HEK293 (cell line): ENCODE measurements around the gene PHLDB1.
A peak's percentile ranks its signal among the peaks of the same experiment; 100 is the strongest.

Experiments used
- CTCF ChIA-PET: fragments of 350-600 bp; formaldehyde crosslinking; extraction: SDS; loops from one replicate; lab custom pipeline; 2021; ENCODE audit warnings: antibody characterized with exemption; lab: Yijun Ruan, JAX
- POLR2A ChIA-PET: fragments of 300-600 bp; formaldehyde crosslinking; extraction: SDS; loops from one replicate; lab custom pipeline; 2020; ENCODE audit warnings: antibody characterized with exemption, inconsistent platforms; lab: Yijun Ruan, JAX
- H3K27ac ChIP-seq: fragments of 200-500 bp; sonication (Bioruptor generic); 2 replicates; pipeline ENCODE4 v1.5.1; 2014; ENCODE audit warnings: low read depth, low read length, control low read depth, inconsistent platforms; ENCODE audit errors: extremely low read depth
- H3K36me3 ChIP-seq, 2 experiments: fragments of 200-500 bp in 1 of 2; sonication (Bioruptor generic) in 1 of 2; 1 replicate in 1 of 2; 2 replicates in 1 of 2; pipeline ENCODE4 v1.5.1; 2014 to 2017; ENCODE audit warnings: inconsistent platforms in 2 of 2, low read length in 2 of 2; ENCODE audit not compliant: control insufficient read depth in 2 of 2, insufficient read depth in 1 of 2
- H3K4me1 ChIP-seq: fragments of 200-500 bp; sonication (Bioruptor generic); 2 replicates; pipeline ENCODE4 v1.5.1; 2014; ENCODE audit warnings: mild to moderate bottlenecking, low read length, inconsistent platforms; ENCODE audit not compliant: control insufficient read depth, insufficient read depth
- H3K4me3 ChIP-seq: 2 replicates; pipeline ENCODE4 v1.5.1; 2011; ENCODE audit warnings: low read depth, mild to moderate bottlenecking, control low read depth, low read length, moderate library complexity
- H3K9me3 ChIP-seq: fragments of 200-500 bp; sonication (Bioruptor generic); 2 replicates; pipeline ENCODE4 v1.5.1; 2014; ENCODE audit warnings: low read depth, low read length, inconsistent platforms; ENCODE audit not compliant: control insufficient read depth, insufficient read depth
- KLF10 ChIP-seq: fragments of 450-650 bp; IDR thresholded peaks from 2 replicates; pipeline ENCODE4 v1.5.1; 2018; ENCODE audit warnings: missing biosample characterization, mild to moderate bottlenecking, missing genetic modification characterization
- KLF9 ChIP-seq: fragments of 450-650 bp; formaldehyde crosslinking; IDR thresholded peaks from 2 replicates; pipeline ENCODE4 v1.5.1; 2016; ENCODE audit warnings: missing biosample characterization, missing genetic modification characterization, low read depth
- TRIM28 ChIP-seq: IDR thresholded peaks from 2 replicates; pipeline ENCODE4 v1.6.1; 2011; ENCODE audit warnings: low read length, control low read depth, borderline replicate concordance
- YY1 ChIP-seq: fragments of 450-650 bp; formaldehyde crosslinking; IDR thresholded peaks from 2 replicates; pipeline ENCODE4 v1.5.1; 2018; ENCODE audit warnings: missing biosample characterization, missing genetic modification characterization
- ZBTB48 ChIP-seq: fragments of 450-650 bp; formaldehyde crosslinking; IDR thresholded peaks from 2 replicates; pipeline ENCODE4 v1.5.1; 2016; ENCODE audit warnings: missing biosample characterization, missing genetic modification characterization
- ZFP3 ChIP-seq: fragments of 450-650 bp; formaldehyde crosslinking; IDR thresholded peaks from 2 replicates; pipeline ENCODE4 v1.5.1; 2016; ENCODE audit warnings: low read depth, missing biosample characterization, missing genetic modification characterization
- ZFP37 ChIP-seq: fragments of 450-650 bp; formaldehyde crosslinking; IDR thresholded peaks from 2 replicates; pipeline ENCODE4 v1.5.1; 2016; ENCODE audit warnings: missing biosample characterization, missing genetic modification characterization
- ZNF146 ChIP-seq: fragments of 450-650 bp; formaldehyde crosslinking; IDR thresholded peaks from 2 replicates; pipeline ENCODE4 v1.5.1; 2016; ENCODE audit warnings: missing biosample characterization, missing genetic modification characterization
- ZNF214 ChIP-seq: fragments of 450-650 bp; formaldehyde crosslinking; IDR thresholded peaks from 2 replicates; pipeline ENCODE4 v1.5.1; 2017; ENCODE audit warnings: missing biosample characterization, mild to moderate bottlenecking, missing genetic modification characterization, borderline replicate concordance
- ZNF350 ChIP-seq: fragments of 450-650 bp; formaldehyde crosslinking; IDR thresholded peaks from 2 replicates; pipeline ENCODE4 v1.5.0; 2017; ENCODE audit warnings: missing biosample characterization, mild to moderate bottlenecking, missing genetic modification characterization
- ZNF48 ChIP-seq: fragments of 450-650 bp; formaldehyde crosslinking; IDR thresholded peaks from 2 replicates; pipeline ENCODE4 v1.5.1; 2016; ENCODE audit warnings: missing biosample characterization, missing genetic modification characterization
- ZNF561 ChIP-seq: fragments of 450-650 bp; IDR thresholded peaks from 2 replicates; pipeline ENCODE4 v1.5.1; 2018; ENCODE audit warnings: missing biosample characterization, missing genetic modification characterization, borderline replicate concordance
- ZNF623 ChIP-seq: fragments of 450-650 bp; formaldehyde crosslinking; IDR thresholded peaks from 2 replicates; pipeline ENCODE4 v1.5.1; 2016; ENCODE audit warnings: missing biosample characterization, missing genetic modification characterization
- ZNF626 ChIP-seq: fragments of 450-650 bp; sonication (Bioruptor Pico); formaldehyde crosslinking; IDR thresholded peaks from 2 replicates; pipeline ENCODE4 v1.5.1; 2018; ENCODE audit warnings: missing biosample characterization, missing genetic modification characterization, inconsistent platforms
- ZNF670 ChIP-seq: fragments of 450-650 bp; formaldehyde crosslinking; IDR thresholded peaks from 2 replicates; pipeline ENCODE4 v1.5.1; 2016; ENCODE audit warnings: missing biosample characterization, missing genetic modification characterization, low read depth
- ZNF747 ChIP-seq: fragments of 450-650 bp; formaldehyde crosslinking; IDR thresholded peaks from 2 replicates; pipeline ENCODE4 v1.5.1; 2016; ENCODE audit warnings: missing biosample characterization, missing genetic modification characterization
- ZNF837 ChIP-seq: fragments of 450-650 bp; formaldehyde crosslinking; IDR thresholded peaks from 2 replicates; pipeline ENCODE4 v1.5.1; 2016; ENCODE audit warnings: missing biosample characterization, missing genetic modification characterization
- TF ChIP-seq, protein P1 (sequence below): fragments of 450-650 bp; formaldehyde crosslinking; IDR thresholded peaks from 2 replicates; pipeline ENCODE4 v1.5.1; 2016; ENCODE audit warnings: missing biosample characterization, missing genetic modification characterization
- TF ChIP-seq, protein P2 (sequence below): IDR thresholded peaks from 2 replicates; pipeline ENCODE4 v1.6.1; 2011; ENCODE audit warnings: mild to moderate bottlenecking, low read depth, low read length, borderline replicate concordance
- TF ChIP-seq, protein P3 (sequence below): fragments of 450-650 bp; formaldehyde crosslinking; IDR thresholded peaks from 2 replicates; pipeline ENCODE4 v1.5.1; 2016; ENCODE audit warnings: missing biosample characterization, missing genetic modification characterization
- TF ChIP-seq, protein P4 (sequence below): fragments of 450-650 bp; formaldehyde crosslinking; IDR thresholded peaks from 2 replicates; pipeline ENCODE4 v1.5.1; 2016; ENCODE audit warnings: missing biosample characterization, missing genetic modification characterization
- TF ChIP-seq, protein P5 (sequence below): fragments of 450-650 bp; formaldehyde crosslinking; IDR thresholded peaks from 2 replicates; pipeline ENCODE4 v1.5.1; 2016; ENCODE audit warnings: missing biosample characterization, missing genetic modification characterization

The PHLDB1 gene

DNA sequence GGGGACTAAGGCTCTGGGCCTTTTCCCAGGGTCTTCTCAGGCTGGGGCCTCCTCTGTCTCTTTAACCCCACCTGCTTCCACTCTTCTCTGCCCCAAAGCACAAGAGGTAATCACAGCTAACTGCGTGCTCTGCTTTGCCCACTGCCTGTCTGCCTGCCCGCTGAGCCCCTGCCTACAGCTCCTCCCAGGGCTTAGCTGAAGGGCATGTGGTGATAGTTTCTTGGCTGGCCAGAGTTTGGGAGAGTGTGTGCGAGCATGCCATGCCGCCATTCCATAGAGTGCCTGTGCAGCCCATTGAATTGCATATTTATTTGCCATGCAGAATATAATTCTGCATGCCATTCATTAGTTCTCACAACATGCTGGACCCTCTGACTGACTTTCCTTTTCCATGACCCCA lies 32.5 kb downstream of the PHLDB1 start:
- Histone ChIP-seq H3K27ac (no peak overlapping the region), H3K4me3 (no peak overlapping the region), H3K4me1 (0 out of 2 replicates have a peak, but pooled peaks cover 5% of the 10 kb centered on the region), H3K36me3 (peaks cover 0 to 86% of the 10 kb centered on the region in 2 experiments; a peak in 2 of 3 replicates), H3K9me3 (no peaks in the 10 kb centered on the region)
- ChIA-PET POLR2A (interaction anchor here (0.5 to 0.8 kb wide), 2 partner anchors 17 to 68 kb away, joined by 3 to 4 read pairs; no protein-coding TSS in a partner anchor), CTCF (interaction anchor here (0.5 to 1.5 kb wide), 6 partner anchors 9 to 47 kb away, joined by 3 to 6 read pairs (median 4); no protein-coding TSS in a partner anchor)
- TF ChIP-seq, protein P1, sequence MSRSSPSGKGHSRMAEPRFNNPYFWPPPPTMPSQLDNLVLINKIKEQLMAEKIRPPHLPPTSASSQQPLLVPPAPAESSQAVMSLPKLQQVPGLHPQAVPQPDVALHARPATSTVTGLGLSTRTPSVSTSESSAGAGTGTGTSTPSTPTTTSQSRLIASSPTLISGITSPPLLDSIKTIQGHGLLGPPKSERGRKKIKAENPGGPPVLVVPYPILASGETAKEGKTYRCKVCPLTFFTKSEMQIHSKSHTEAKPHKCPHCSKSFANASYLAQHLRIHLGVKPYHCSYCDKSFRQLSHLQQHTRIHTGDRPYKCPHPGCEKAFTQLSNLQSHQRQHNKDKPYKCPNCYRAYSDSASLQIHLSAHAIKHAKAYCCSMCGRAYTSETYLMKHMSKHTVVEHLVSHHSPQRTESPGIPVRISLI (tag by site-specific recombination) = no peak
- TF ChIP-seq ZFP3 (no peak), ZNF350 (tag by site-specific recombination) (no peak), ZNF561 (tag by site-specific recombination) (no peak), ZNF670 (tag by site-specific recombination) (no peak), ZNF146 (tag by site-specific recombination) (no peak), ZFP37 (tag by site-specific recombination) (no peak), ZNF214 (tag by site-specific recombination) (no peak), ZNF626 (tag by site-specific recombination) (no peak), KLF9 (no peak), ZNF623 (no peak), YY1 (tag by site-specific recombination) (no peak), ZNF747 (tag by site-specific recombination) (no peak), ZBTB48 (no peak), TRIM28 (no peak), ZNF48 (tag by site-specific recombination) (no peak), ZNF837 (tag by site-specific recombination) (no peak), KLF10 (tag by site-specific recombination) (no peak)
- TF ChIP-seq, protein P2, sequence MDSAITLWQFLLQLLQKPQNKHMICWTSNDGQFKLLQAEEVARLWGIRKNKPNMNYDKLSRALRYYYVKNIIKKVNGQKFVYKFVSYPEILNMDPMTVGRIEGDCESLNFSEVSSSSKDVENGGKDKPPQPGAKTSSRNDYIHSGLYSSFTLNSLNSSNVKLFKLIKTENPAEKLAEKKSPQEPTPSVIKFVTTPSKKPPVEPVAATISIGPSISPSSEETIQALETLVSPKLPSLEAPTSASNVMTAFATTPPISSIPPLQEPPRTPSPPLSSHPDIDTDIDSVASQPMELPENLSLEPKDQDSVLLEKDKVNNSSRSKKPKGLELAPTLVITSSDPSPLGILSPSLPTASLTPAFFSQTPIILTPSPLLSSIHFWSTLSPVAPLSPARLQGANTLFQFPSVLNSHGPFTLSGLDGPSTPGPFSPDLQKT = no peak
- TF ChIP-seq, protein P3, sequence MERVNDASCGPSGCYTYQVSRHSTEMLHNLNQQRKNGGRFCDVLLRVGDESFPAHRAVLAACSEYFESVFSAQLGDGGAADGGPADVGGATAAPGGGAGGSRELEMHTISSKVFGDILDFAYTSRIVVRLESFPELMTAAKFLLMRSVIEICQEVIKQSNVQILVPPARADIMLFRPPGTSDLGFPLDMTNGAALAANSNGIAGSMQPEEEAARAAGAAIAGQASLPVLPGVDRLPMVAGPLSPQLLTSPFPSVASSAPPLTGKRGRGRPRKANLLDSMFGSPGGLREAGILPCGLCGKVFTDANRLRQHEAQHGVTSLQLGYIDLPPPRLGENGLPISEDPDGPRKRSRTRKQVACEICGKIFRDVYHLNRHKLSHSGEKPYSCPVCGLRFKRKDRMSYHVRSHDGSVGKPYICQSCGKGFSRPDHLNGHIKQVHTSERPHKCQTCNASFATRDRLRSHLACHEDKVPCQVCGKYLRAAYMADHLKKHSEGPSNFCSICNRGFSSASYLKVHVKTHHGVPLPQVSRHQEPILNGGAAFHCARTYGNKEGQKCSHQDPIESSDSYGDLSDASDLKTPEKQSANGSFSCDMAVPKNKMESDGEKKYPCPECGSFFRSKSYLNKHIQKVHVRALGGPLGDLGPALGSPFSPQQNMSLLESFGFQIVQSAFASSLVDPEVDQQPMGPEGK (tag by site-specific recombination) = no peak

DNA sequence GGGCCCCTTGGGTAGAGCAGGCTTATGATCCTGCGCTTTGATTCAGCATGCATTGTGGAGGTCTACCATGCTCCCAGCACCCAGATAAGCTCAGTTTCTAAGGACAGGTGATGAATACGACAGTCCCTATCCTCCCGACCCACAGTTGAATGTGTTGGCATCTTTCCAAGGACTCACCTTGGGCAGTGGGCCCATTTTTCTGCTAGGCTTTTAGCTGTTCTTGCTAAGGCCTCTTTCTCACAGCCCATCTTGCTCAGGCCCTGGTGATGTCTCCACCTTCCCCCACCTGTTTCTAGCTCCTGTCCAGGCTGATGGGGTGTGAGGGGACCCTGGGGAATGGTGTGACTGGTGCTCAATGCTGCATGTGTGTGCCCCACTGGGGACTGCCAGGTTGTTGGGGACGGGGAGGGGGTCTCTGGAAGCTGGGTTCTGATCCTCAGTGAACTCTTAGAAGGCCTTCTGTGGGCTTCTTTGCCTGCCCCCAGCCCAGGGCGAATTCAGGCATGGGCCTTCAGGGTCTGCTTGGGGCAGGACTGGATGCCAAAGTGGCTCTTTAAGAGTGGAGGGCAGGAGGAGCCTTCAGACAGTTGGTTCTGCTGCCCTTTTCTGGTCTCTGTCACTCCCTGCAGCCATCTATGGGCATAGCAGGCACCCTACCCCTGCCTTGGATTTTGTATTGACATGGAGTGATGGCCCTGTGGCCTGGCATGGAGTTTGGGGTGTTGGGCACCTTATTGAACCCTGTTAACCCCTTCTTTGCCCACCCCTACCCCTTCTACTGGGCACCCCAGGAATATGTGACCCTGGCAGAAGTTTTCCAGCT lies 33.1 kb downstream of the PHLDB1 start:
- H3K36me3 ChIP-seq = peaks cover 0 to 92% of the 10 kb centered on the region in 2 experiments; a peak in 2 of 3 replicates
- POLR2A ChIA-PET = interaction anchor here (0.5 to 0.8 kb wide), 2 partner anchors 18 to 69 kb away, joined by 3 to 4 read pairs; no protein-coding TSS in a partner anchor

More for the DNA sequence above, 33.1 kb downstream of the PHLDB1 start:
- Histone ChIP-seq H3K9me3 (no peaks in the 10 kb centered on the region), H3K27ac (no peak overlapping the region), H3K4me3 (no peak overlapping the region), H3K4me1 (no peaks in the 10 kb centered on the region)
- TF ChIP-seq, protein P4, sequence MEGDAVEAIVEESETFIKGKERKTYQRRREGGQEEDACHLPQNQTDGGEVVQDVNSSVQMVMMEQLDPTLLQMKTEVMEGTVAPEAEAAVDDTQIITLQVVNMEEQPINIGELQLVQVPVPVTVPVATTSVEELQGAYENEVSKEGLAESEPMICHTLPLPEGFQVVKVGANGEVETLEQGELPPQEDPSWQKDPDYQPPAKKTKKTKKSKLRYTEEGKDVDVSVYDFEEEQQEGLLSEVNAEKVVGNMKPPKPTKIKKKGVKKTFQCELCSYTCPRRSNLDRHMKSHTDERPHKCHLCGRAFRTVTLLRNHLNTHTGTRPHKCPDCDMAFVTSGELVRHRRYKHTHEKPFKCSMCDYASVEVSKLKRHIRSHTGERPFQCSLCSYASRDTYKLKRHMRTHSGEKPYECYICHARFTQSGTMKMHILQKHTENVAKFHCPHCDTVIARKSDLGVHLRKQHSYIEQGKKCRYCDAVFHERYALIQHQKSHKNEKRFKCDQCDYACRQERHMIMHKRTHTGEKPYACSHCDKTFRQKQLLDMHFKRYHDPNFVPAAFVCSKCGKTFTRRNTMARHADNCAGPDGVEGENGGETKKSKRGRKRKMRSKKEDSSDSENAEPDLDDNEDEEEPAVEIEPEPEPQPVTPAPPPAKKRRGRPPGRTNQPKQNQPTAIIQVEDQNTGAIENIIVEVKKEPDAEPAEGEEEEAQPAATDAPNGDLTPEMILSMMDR = peak; percentile 25; the same call in 1 of the 2 replicates
- TF ChIP-seq, protein P5, sequence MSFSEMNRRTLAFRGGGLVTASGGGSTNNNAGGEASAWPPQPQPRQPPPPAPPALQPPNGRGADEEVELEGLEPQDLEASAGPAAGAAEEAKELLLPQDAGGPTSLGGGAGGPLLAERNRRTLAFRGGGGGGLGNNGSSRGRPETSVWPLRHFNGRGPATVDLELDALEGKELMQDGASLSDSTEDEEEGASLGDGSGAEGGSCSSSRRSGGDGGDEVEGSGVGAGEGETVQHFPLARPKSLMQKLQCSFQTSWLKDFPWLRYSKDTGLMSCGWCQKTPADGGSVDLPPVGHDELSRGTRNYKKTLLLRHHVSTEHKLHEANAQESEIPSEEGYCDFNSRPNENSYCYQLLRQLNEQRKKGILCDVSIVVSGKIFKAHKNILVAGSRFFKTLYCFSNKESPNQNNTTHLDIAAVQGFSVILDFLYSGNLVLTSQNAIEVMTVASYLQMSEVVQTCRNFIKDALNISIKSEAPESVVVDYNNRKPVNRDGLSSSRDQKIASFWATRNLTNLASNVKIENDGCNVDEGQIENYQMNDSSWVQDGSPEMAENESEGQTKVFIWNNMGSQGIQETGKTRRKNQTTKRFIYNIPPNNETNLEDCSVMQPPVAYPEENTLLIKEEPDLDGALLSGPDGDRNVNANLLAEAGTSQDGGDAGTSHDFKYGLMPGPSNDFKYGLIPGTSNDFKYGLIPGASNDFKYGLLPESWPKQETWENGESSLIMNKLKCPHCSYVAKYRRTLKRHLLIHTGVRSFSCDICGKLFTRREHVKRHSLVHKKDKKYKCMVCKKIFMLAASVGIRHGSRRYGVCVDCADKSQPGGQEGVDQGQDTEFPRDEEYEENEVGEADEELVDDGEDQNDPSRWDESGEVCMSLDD (tag by site-specific recombination) = no peak
- CTCF ChIA-PET = interaction anchor here (0.5 to 1.5 kb wide), 8 partner anchors 8 to 47 kb away, joined by 3 to 6 read pairs (median 4); no protein-coding TSS in a partner anchor
